HG03439 (cell line): ENCODE data around the gene FRMD4A.
"Not testable (repeated sequence)": the region's sequence is repeated elsewhere in the genome, so short reads cannot be mapped to it uniquely, and the experiment has no call there.

Experiments
- ATAC-seq: cut with Tn5 transposase; IDR thresholded peaks from one replicate; pipeline ENCODE4 v1.9.1; 2021; ENCODE audit warnings: mild to moderate bottlenecking, moderate library complexity; ENCODE audit not compliant: unreplicated experiment

Gene FRMD4A

GRCh38 chr10:14066106-14066505, 264.6 kb downstream of the FRMD4A start:
- no peak for ATAC-seq

DNA sequence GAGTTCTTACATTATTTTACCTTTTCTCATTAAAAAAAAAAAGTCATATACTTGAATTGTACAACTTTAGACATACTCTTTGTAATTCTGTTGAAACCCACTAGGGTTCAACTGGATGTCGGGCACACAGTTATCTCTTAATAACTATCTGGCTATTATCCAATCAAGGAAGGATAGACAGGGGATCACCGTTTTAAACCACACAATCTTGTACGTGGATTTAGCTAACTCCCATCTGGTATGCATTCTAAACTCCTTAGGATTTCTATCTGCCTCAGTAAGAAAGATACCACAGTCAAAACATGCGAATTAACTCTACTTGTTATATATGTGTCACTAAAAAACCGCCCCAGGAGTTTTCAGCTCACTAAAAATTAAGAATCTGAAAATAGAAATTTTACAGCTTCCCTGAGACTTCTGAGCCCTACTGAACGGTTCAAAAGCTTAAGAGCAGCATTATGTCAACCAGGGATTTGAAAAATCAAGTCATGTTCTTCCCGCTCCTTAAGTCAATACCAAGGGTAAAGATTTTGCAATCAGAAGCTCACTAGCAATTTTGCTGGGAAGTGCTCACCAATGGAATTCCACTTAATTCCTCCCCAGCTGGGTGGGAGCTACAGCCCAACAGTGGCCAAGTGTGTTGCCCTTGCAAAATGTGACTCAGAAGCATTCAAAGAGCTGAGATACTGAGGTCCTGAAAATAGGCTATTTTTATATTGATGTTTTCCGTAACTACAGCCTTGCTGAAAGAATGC, 267.0 kb downstream of the FRMD4A start:
- ATAC-seq: no peak

GRCh38 chr10:14062528-14063260, 268.0 kb downstream of the FRMD4A start:
- no peak for ATAC-seq

DNA sequence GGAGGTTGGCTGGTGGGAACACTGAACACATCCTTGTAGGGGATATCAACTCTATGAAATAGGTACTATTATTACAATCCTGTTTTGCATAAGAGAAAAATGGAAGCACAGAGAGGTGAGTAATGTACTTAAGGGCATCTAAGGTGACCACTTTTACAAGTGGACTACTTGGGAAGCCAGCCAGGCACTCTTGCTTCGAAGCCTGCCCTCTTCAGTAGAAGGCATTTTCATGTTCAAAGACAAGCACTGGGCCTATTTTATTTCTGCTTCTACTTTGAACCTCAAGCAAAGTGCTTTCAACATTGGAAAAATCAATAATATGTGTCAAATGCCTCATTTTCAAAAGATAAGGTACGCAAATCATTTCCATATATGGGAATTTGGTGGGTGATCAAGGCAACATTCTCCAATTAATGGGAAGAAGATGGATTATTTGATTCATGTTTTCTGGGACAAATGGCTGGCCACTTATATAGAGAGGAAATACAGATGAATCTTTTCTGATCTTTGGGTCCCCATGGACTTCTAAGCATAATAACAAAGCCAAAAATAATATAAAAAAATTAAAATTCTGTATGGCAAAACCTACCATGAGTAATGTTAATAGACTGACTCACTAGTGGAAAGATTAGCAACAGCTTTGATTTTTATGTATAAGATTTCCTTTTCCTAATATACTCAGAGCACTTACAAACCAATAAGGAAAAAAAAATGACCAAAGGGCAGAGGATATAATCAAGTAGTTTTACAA, 270.2 kb downstream of the FRMD4A start:
- ATAC-seq: no peak

GRCh38 chr10:14056610-14057332, 274.0 kb downstream of the FRMD4A start:
- no peak for ATAC-seq

DNA sequence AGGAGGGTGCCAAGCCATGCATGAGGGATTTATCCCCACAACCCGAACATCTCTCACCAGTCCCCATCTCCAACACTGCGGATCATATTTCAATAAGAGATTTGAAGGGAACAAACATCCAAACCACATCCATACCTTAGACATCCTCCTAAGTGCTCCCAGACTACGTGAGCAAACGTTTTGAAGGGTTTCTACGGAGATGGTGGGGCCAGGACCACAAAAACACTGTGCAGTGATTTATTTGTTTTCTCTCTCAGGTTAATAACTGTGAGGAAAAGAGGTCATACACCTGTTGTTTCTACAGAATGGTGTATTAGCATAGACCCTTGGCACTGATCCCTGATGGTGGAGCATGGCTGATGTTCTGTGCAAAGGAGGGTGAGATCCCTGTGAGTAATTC, 277.8 kb downstream of the FRMD4A start:
- no peak for ATAC-seq

GRCh38 chr10:14050598-14050997, 280.1 kb downstream of the FRMD4A start:
- ATAC-seq: no peak

DNA sequence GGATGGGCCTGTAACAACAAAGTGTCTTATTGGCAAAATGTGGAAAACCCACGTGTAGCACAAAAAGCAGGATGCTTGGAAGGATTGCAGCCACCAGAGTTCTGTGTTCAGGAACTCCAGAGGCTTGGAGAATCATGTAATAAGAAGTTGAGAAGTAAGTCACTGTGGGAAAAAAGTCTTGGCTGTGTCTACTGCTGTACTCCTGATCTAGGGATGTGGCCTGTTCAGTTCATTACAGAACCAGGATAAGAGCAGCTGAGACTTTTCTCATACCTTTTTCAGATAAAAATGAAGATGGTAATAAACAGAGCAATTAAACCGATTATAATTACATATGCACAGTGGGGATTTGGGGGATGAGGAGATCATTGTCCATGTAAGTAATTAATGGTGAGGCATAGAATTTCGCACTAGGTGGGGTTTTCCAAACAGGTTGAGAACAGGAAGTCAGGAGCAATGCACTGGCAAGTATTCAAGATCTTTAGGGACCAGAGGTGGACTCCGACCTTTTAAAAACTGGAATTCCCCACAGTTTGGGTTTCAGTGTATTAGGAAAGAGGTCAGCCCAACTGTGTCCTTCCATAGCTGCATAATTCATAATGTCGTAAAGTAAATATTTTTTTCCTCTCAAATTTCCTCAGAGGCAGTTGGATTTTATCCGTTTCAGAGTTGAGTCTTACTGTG, 281.7 kb downstream of the FRMD4A start:
- ATAC-seq: no peak

GRCh38 chr10:14047431-14047830, 283.3 kb downstream of the FRMD4A start:
- no peak for ATAC-seq

DNA sequence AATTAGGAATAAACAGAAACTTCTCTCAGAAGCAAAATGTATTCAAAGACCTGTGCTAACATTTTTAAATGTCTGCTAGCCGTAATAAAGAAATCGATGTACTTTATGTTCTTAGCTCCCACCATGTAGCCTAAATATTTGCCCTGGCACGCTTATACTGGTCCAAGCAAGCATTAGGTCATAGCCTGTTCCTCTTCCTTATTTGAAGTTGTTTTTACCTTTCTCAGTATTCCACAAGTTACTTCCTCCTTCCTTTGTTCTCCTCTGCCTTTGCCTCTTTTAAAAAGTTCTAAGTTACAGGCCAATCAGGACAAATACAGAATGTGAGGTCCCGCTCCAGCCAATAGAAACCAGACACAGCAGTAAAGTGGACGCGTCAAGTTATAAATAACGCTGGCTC, 288.7 kb downstream of the FRMD4A start:
- ATAC-seq: not testable (repeated sequence)

GRCh38 chr10:14040787-14041631, 289.7 kb downstream of the FRMD4A start:
- no peak for ATAC-seq

DNA sequence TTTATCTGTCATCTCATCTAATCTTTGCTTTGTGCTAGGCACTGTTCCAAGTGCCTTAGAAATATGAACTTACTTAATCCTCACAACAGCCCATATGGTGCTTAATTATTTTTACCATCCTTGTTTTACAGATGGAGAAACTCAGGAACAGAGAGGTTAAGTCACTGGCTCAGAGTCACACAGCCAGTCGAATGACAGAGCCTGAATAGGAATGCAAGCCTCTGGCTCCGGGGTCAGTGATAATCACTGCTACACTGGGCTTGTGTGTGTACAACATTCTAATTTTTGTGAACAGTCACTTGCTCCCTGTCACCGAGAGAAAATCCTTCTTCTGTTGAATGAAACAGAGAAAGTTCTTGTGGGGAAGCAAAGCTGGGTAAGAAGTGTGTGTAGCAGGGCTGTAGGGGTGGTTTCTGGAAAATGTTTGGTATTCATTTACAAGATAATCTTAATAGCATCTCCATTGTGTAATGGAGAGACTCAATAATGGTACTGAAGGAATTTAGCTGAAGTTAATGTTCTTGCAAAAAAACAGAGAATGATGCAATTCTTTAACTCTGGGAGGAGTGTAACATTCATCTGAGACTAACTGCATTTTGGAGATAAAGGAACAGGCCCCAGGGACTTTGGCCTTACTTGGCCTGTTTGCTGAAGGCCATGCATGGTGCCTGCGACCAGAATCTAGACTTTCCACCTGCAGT, 290.6 kb downstream of the FRMD4A start:
- no peak for ATAC-seq

DNA sequence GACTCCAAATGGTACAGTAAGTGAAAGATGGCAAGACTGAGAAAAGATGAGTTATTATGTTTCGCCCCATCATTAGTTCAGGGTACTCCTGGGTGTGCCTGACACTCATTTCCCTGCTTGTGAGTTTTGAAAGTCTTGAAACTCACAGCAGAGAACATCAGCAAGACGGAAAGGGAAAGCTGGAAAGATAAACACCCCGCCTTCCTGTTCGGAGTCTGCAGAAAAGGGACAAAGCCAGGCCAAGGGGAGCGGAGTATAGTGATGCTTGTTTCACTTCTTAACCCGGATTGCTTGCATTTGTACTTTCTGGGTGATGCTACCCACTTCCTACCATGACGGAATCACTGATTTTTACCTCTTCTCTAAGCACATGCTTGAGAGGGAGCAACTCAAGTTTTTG, 294.5 kb downstream of the FRMD4A start:
- ATAC-seq: no peak

DNA sequence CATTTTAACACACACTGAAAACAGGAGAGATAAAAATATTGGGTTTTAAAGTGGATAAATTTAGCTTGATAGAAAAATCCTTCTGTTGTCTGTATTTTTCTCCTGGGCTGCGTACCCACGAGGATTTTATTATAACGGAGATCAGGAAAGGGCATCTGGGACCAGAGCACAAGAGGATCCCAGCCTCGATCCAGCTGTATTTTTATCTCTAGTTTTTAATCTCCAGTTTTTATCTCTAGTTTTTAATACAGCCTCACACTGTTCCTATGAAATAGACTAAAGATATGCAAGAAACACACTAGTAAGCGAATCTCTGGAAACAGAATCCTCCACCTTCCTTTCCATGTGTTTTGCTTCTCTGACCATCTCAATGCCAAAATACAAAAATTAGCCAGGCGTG, 295.2 kb downstream of the FRMD4A start:
- ATAC-seq: no peak

- ATAC-seq: no peak
Measured at GRCh38 chr10:14032406-14032998, 298.2 kb downstream of the FRMD4A start.

GRCh38 chr10:14026325-14026724, 304.4 kb downstream of the FRMD4A start:
- no peak for ATAC-seq

DNA sequence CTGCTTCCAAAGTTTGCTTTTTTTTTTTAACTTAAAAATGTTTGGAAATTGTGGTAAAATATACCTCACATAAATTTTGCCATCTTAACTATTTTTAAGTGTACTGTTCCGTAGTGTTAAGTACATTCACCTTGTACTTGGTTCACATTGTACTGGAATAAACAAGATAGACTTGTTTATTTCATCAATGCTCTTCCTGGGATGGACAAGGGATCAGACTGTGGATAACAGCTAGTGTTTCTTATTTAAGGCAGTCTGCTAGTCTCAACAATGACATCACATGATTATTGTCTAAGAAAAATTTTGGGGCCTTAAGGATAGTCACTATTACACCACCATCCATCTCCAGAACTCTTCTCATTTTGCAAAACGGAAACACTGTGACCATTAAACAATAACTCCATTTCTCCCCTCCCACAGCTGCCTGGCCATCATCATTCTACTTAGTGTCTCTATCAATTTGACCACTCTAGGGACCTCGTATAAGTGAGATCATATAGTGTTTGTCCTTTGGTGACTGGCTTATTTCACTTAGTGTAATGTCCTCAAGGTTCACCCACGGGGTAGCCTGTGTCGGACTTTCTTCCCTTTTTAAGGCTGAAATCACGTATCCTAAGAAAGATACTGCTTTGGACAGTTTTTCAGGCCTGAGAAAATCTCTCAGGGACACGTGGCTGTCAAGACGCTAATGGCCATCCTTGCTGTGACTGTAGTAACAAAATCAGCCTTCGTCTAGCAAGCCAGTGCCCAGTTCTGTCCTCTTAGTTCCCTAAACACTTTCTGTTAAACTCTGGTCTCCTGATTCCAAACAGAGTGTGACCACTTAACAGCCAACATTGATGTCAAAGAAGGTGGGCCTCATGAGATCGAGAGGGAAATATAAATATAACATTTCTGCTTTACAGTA, 305.2 kb downstream of the FRMD4A start:
- ATAC-seq: no peak
